Smooth muscle cell (in vitro differentiated cells): ENCODE measurements around the gene CD44. TPM values are rescaled to one million over a fixed set of nuclear protein-coding genes. Genes with fewer than 3 reads are reported as not detected.

Experiments
- DNase-seq: peaks from one replicate; lab custom pipeline; 2025; ENCODE audit not compliant: unreplicated experiment; lab: John Stamatoyannopoulos, UW
- H2AFZ ChIP-seq: fragments of 200-600 bp; sonication (generic); 2 replicates; pipeline ENCODE4 v1.6.0; 2016; ENCODE audit warnings: antibody characterized with exemption, low read depth, mild to moderate bottlenecking
- H3F3A ChIP-seq: fragments of 200-600 bp; sonication (generic); 2 replicates; pipeline ENCODE4 v1.6.0; 2017; ENCODE audit warnings: antibody characterized with exemption, low read depth
- H3K27ac ChIP-seq: fragments of 200-600 bp; sonication (generic); 2 replicates; pipeline ENCODE4 v1.5.1; 2016; ENCODE audit warnings: low read depth, mild to moderate bottlenecking
- H3K27me3 ChIP-seq: fragments of 200-600 bp; sonication (generic); 2 replicates; pipeline ENCODE4 v1.6.1; 2016; ENCODE audit warnings: low read depth, mild to moderate bottlenecking
- H3K36me3 ChIP-seq: fragments of 200-600 bp; sonication (generic); 2 replicates; pipeline ENCODE4 v1.5.1; 2016; ENCODE audit warnings: low read depth
- H3K4me1 ChIP-seq: fragments of 200-600 bp; sonication (generic); 2 replicates; pipeline ENCODE4 v1.5.1; 2016; ENCODE audit warnings: low read depth
- H3K4me2 ChIP-seq: fragments of 200-600 bp; sonication (generic); 2 replicates; pipeline ENCODE4 v1.6.0; 2016; ENCODE audit warnings: mild to moderate bottlenecking
- H3K4me3 ChIP-seq: fragments of 200-600 bp; sonication (generic); 2 replicates; pipeline ENCODE4 v1.5.1; 2016; ENCODE audit warnings: mild to moderate bottlenecking
- H3K79me2 ChIP-seq: fragments of 200-600 bp; sonication (generic); 2 replicates; pipeline ENCODE4 v1.6.0; 2016; ENCODE audit warnings: low read depth, mild to moderate bottlenecking
- H3K9ac ChIP-seq: fragments of 200-600 bp; sonication (generic); 2 replicates; pipeline ENCODE4 v1.6.0; 2016; ENCODE audit warnings: low read depth
- H3K9me3 ChIP-seq: fragments of 200-600 bp; sonication (generic); replicated peaks from 2 replicates; pipeline ENCODE4 v1.5.1; 2016; ENCODE audit warnings: low read depth
- H4K20me1 ChIP-seq: fragments of 200-600 bp; sonication (generic); 2 replicates; pipeline ENCODE4 v1.6.0; 2016; ENCODE audit warnings: low read depth
- CTCF ChIP-seq: fragments of 200-600 bp; sonication (generic); IDR thresholded peaks from 2 replicates; pipeline ENCODE4 v1.5.1; 2017; ENCODE audit warnings: borderline replicate concordance, mild to moderate bottlenecking, antibody characterized with exemption; ENCODE audit not compliant: insufficient read depth, poor library complexity, severe bottlenecking
- WGBS: methylation state at CpG from one replicate; pipeline ENCODE4 v1.1.7; 2016; ENCODE audit warnings: low lambda C conversion rate; 5-methylcytosine and 5-hydroxymethylcytosine counted together
- polyA plus RNA-seq: library from polyadenylated mRNA; unstranded; fragments of >200 nt; fragmentation: Nextera tagmentation; extraction: Ambion mirVana; gene quantifications from 2 replicates; pipeline ENCODE4 v1.2.1, GENCODE V29; 2016
- total RNA-seq: library from RNA; depleted of rRNA; stranded (reverse); fragments of >200 nt; gene quantifications from 2 replicates; pipeline ENCODE4 v1.2.3, GENCODE V29; 2014

Gene CD44
- total and polyA plus RNA-seq, 2 experiments from 2014 or later: 116 to 248 TPM

GRCh38 chr11:35122308-35122707 is 16.7 kb upstream of the CD44 start:
- no peak for DNase-seq
- H4K20me1 ChIP-seq: no peaks in the 10 kb centered on the region
- H3K36me3 ChIP-seq: no peaks in the 10 kb centered on the region
- H3K27me3 ChIP-seq: peaks cover 45% of the 10 kb centered on the region
- no peaks in the 10 kb centered on the region for H3F3A ChIP-seq
- no peak overlapping the region for H3K4me3 ChIP-seq
- H2AFZ ChIP-seq: no peak overlapping the region
- H3K4me2 ChIP-seq: no peak overlapping the region
- no peaks in the 10 kb centered on the region for H3K9me3 ChIP-seq
- H3K9ac ChIP-seq: no peak overlapping the region
- no peak overlapping the region for H3K27ac ChIP-seq
- H3K79me2 ChIP-seq: no peaks in the 10 kb centered on the region
- no peaks in the 10 kb centered on the region for H3K4me1 ChIP-seq
- no peak for TF ChIP-seq CTCF
- whole genome bisulfite sequencing: 89% methylated on average over 1 of the region's 1 CpG

- no peak overlapping the region for H3K9ac ChIP-seq
- no peak for TF ChIP-seq CTCF
- no peak overlapping the region for H3K4me2 ChIP-seq
- H4K20me1 ChIP-seq: no peaks in the 10 kb centered on the region
- 91% methylated on average over 6 of the region's 6 CpGs for WGBS
- H3K27ac ChIP-seq: no peak overlapping the region
- no peak overlapping the region for H2AFZ ChIP-seq
- H3K36me3 ChIP-seq: no peaks in the 10 kb centered on the region
- H3F3A ChIP-seq: no peaks in the 10 kb centered on the region
- no peak overlapping the region for H3K4me3 ChIP-seq
- H3K27me3 ChIP-seq: peaks cover 17% of the 10 kb centered on the region
- DNase-seq: no peak
- H3K4me1 ChIP-seq: no peaks in the 10 kb centered on the region
- no peaks in the 10 kb centered on the region for H3K9me3 ChIP-seq
- H3K79me2 ChIP-seq: no peaks in the 10 kb centered on the region
Observed at GRCh38 chr11:35126000-35126878, 12.7 kb upstream of the CD44 start.

GRCh38 chr11:35126879-35127581 is 11.9 kb upstream of the CD44 start:
- Histone ChIP-seq H3K27me3 (peaks cover 10% of the 10 kb centered on the region), H3K4me1 (no peaks in the 10 kb centered on the region), H2AFZ (no peak overlapping the region), H3F3A (no peaks in the 10 kb centered on the region), H3K9ac (no peak overlapping the region), H3K9me3 (no peaks in the 10 kb centered on the region), H3K4me2 (no peak overlapping the region), H3K36me3 (no peaks in the 10 kb centered on the region), H3K79me2 (no peaks in the 10 kb centered on the region), H3K27ac (no peak overlapping the region), H4K20me1 (no peaks in the 10 kb centered on the region), H3K4me3 (no peak overlapping the region)
- DNase-seq: no peak
- WGBS: 96% methylated on average over 6 of the region's 6 CpGs
- no peak for TF ChIP-seq CTCF
